Mesodermal cell (in vitro differentiated cells): ENCODE data around the gene SMARCB1.
"Not testable (repeated sequence)": the region's sequence is repeated elsewhere in the genome, so short reads cannot be mapped to it uniquely, and the experiment has no call there.

Source experiments
- H3K27ac ChIP-seq: 2 replicates; pipeline ENCODE4 v1.7.0; 2013; ENCODE audit warnings: mild to moderate bottlenecking, low read depth, low read length, moderate library complexity; ENCODE audit not compliant: severe bottlenecking
- H3K36me3 ChIP-seq: 2 replicates; pipeline ENCODE4 v1.7.1; 2013; ENCODE audit warnings: mild to moderate bottlenecking, low read length, moderate library complexity; ENCODE audit not compliant: control insufficient read depth, insufficient read depth
- H3K4me1 ChIP-seq: one replicate; pipeline ENCODE4 v1.7.1; 2013; ENCODE audit warnings: mild to moderate bottlenecking, low read length; ENCODE audit not compliant: insufficient read depth, control insufficient read depth, poor library complexity, severe bottlenecking
- H3K4me3 ChIP-seq: 2 replicates; pipeline ENCODE4 v1.7.0; 2013; ENCODE audit warnings: low read length, control low read depth, mild to moderate bottlenecking; ENCODE audit not compliant: insufficient read depth, poor library complexity, severe bottlenecking; ENCODE audit errors: extremely low read depth
- H3K9me3 ChIP-seq: 2 replicates; pipeline ENCODE4 v1.7.1; 2013; ENCODE audit warnings: mild to moderate bottlenecking, low read length, moderate library complexity; ENCODE audit not compliant: control insufficient read depth
- WGBS, 2 experiments: methylation state at CpG; one replicate each; pipeline ENCODE4 v1.1.5; 2013; ENCODE audit warnings: missing lambda C conversion rate in 2 of 2; ENCODE audit not compliant: insufficient coverage in 2 of 2; 5-methylcytosine and 5-hydroxymethylcytosine counted together

The SMARCB1 gene

GRCh38 chr22:23849009-23850006 is 62.5 kb downstream of the SMARCB1 start:
- WGBS, 2 experiments = 30 to 31% methylated on average over 53 to 54 of the region's 62 CpGs
- Histone ChIP-seq H3K27ac (no peak overlapping the region), H3K4me1 (peaks cover 34% of the 10 kb centered on the region), H3K4me3 (no peak overlapping the region), H3K36me3 (no peaks in the 10 kb centered on the region), H3K9me3 (no peaks in the 10 kb centered on the region)

GRCh38 chr22:23850136-23850611 is 63.4 kb downstream of the SMARCB1 start:
- H3K27ac ChIP-seq = no peak overlapping the region
- H3K9me3 ChIP-seq = no peaks in the 10 kb centered on the region
- H3K36me3 ChIP-seq = no peaks in the 10 kb centered on the region
- 86 to 91% methylated on average over 13 to 14 of the region's 16 CpGs for WGBS, 2 experiments
- no peak overlapping the region for H3K4me3 ChIP-seq
- peaks cover 30% of the 10 kb centered on the region for H3K4me1 ChIP-seq

GRCh38 chr22:23856721-23857605 is 70.2 kb downstream of the SMARCB1 start:
- no peaks in the 10 kb centered on the region for H3K36me3 ChIP-seq
- 3% methylated on average over 40 to 44 of the region's 58 CpGs for WGBS, 2 experiments

GRCh38 chr22:23857606-23858483 is 71.1 kb downstream of the SMARCB1 start, which contains the start of gene SLC2A11:
Gene SLC2A11, plus strand, starts transcription at chr22:23857875. Its CDS starts 125 bp downstream, at chr22:23858000.
- Histone ChIP-seq H3K4me1 (no peaks in the 10 kb centered on the region), H3K4me3 (peak within 1 kb of the TSS; percentile 71), H3K9me3 (no peaks in the 10 kb centered on the region), H3K36me3 (no peaks in the 10 kb centered on the region), H3K27ac (peak within 1 kb of the TSS; percentile 81)
- 0% methylated on average over 48 to 60 of the region's 60 CpGs for WGBS, 2 experiments

More at GRCh38 chr22:23856721-23857605, 70.2 kb downstream of the SMARCB1 start:
- Histone ChIP-seq H3K4me1 (no peaks in the 10 kb centered on the region), H3K9me3 (no peaks in the 10 kb centered on the region), H3K4me3 (peak overlapping the region; percentile 71), H3K27ac (peak overlapping the region; percentile 81)

- Histone ChIP-seq H3K9me3 (no peaks in the 10 kb centered on the region), H3K27ac (no peak overlapping the region), H3K4me3 (peak overlapping the region; percentile 71), H3K4me1 (no peaks in the 10 kb centered on the region), H3K36me3 (no peaks in the 10 kb centered on the region)
- 17% methylated on average over 2 of the region's 7 CpGs; no CpG with 5 or more reads in 1 of the 2 experiments for WGBS, 2 experiments
These were observed 71.7 kb downstream of the SMARCB1 start for GRCh38 chr22:23858484-23858815.

- WGBS, 2 experiments = 97 to 100% methylated on average over 4 of the region's 4 CpGs
- Histone ChIP-seq H3K4me1 (no peaks in the 10 kb centered on the region), H3K27ac (no peak overlapping the region), H3K4me3 (no peak overlapping the region), H3K9me3 (no peaks in the 10 kb centered on the region), H3K36me3 (no peaks in the 10 kb centered on the region)
These were observed 72.4 kb downstream of the SMARCB1 start for GRCh38 chr22:23859201-23859600.

- not testable (repeated sequence) for H3K9me3 ChIP-seq, H3K27ac ChIP-seq, H3K4me3 ChIP-seq, H3K4me1 ChIP-seq, H3K36me3 ChIP-seq
- WGBS, 2 experiments = 82 to 96% methylated on average over 5 to 6 of the region's 8 CpGs
These were observed 73.4 kb downstream of the SMARCB1 start for GRCh38 chr22:23860187-23860586.

GRCh38 chr22:23862103-23862502 is 75.3 kb downstream of the SMARCB1 start:
- no peak overlapping the region for H3K27ac ChIP-seq
- no peaks in the 10 kb centered on the region for H3K4me1 ChIP-seq
- no peak overlapping the region for H3K4me3 ChIP-seq
- WGBS, 2 experiments = 57 to 71% methylated on average over 1 of the region's 3 CpGs
- H3K9me3 ChIP-seq = no peaks in the 10 kb centered on the region
- no peaks in the 10 kb centered on the region for H3K36me3 ChIP-seq

GRCh38 chr22:23864499-23865154 is 77.9 kb downstream of the SMARCB1 start:
- H3K27ac ChIP-seq, H3K9me3 ChIP-seq, H3K4me1 ChIP-seq, H3K4me3 ChIP-seq: not testable (repeated sequence)
- H3K36me3 ChIP-seq = peaks cover 24% of the 10 kb centered on the region
- WGBS, 2 experiments = 81 to 86% methylated on average over 5 of the region's 11 CpGs
